HG03175 (cell line): Measurements from ENCODE around the gene TAF8.
A peak's percentile ranks its signal among the peaks of the same experiment; 100 is the strongest.

Experiments
- ATAC-seq: cut with Tn5 transposase; IDR thresholded peaks from one replicate; pipeline ENCODE4 v1.9.1; 2021; ENCODE audit warnings: mild to moderate bottlenecking, moderate library complexity; ENCODE audit not compliant: unreplicated experiment

TAF8 gene

DNA sequence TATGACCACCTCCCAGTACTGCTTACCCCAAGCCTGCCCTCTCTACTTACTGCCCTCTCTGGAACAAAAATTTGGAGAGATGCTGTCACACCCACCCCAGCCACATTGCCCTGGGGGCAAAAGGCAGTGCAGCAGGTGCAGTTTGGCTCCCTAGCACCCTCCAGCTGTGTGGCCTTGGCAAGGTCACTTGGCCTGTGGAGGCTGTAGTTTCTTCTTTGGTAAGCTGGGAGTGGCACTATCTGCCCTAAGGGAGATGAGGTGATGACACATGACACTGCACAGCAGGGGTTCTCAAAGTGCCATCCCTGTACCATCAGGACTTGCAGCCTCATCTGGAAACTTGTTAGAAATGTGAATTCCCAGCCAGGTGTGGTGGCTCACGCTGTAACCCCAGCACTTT is 44.8 kb downstream of the TAF8 start:
- ATAC-seq, result no peak

DNA sequence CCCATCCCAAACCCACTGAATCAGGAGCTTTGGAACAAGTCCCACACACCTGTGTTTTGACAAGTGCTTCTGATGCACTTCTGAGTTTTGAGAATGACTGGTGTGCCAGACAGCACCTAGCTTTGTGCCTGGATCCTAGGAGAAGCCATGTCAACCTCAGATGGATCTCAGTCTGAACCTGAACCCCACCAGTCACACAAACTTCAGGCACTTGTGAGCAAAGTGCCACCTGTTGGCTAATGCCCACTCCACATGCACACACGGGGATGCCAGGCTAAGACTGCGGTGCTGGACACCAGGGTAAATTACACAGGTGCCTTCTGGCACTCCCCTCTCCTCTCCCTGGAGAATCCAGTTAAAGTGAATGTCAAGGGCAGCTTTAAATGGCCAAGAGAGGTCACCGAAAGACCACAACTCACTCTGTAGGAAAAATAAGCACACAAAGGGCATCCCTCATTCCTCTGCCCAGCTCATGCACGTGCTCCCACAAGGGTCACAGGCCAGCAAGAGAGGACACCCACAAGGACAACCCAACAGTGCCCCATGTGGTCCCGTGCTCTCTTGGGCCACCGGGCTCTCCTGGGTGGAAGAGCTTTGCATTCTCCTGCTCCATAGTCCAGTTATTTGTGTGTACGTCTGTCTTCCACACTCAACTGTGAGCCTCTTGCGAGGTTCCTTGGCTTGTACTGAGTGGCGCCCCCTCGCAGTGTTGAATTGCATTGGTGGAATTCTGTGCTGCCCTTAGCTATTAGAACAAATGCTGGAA is 45.6 kb downstream of the TAF8 start:
- ATAC-seq, result no peak

DNA sequence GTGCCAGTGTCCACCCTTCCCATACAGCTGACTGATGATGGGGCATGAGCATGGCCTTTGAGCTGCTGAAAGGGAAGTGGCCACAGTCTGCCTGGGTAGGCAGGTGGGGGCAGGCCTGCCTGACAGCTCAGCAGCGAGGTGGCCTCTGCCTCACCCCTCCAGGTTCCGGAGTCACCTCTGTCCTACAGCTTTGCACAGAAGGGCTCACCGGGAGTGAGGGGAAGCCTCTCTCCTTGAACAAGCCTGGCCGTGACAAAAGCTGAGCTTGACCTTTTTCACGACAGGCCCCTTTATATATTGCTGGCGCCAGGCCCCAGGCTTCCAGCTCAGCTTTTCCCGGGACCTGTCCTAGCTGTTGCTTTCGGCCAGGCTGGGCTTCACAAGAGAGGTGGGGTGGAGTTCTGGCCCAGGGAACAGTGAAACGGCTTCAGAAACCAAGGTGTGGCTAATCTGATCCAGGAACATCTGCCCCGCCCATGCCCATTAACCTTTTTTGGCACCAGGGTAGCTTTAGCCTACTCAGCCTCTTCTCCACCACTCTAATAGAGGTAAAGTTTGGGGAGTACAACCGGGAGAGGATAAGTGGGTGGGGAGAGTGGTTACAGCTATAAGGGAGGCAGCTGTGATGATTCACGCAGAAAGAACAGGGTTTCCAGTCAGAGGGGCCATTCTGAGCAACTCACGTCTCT is 49.2 kb downstream of the TAF8 start:
- ATAC-seq, result no peak

DNA sequence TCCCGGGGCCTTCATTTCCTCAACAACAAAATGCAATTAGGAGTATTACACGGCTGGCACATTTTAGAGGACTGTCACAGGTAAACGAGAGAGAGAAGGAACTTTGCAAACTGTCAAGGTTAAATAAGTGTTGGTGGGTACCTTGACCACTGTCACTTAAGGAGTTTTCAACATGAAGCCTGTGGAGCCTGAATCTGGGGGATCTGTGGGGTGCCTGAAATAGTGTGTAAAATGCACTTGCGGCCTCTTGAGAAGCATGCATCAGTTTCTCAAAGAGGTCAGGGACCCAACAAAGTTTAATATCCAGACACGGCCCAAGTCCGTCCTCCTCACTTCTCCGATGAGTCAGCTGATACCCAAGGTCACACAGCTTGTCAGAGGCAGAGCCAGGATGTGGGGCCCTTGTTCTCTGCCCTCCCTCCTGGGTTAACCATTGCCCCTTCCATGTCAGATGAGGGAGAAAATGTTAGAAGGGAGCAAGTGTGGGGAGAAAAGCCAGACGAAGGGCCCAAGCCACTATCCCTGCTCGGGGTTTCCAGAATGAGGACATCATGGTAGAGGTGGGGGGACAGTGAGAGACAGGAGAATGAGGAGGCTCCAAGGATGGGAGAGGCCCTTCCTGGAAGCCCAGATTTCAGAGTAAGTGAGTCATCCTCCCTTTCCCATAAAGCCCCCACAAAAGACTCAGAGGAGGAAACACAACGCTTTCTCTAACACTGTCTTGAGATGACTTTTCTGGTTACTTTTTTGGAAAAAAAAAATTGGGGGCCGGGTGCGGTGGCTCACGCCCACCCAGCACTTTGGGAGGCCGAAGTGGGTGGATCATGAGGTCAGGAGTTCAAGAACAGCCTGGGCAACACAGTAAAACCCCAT is 49.9 kb downstream of the TAF8 start:
- ATAC-seq, result no peak

DNA sequence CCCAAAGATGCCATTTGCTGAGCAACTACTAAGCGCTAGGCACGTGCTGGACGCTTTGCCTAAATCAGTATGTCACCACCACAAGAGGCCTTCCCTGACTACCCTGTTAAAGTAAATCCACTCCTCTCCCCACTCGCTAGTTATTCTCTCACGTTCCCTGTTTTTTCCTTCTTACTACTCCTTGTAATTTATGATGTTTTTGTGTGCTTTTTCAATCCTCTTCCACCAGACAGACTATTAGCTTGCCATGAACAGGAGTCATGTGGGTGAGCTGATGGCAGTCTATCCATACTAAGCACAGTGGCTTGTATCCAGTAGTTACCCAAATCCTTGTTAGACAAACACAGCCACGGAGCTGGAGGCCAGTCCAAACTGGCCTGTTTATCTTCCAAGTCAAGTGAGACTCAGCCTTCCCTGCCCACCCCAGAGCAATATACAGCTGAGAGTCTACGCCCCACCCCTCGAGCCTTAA is 50.9 kb downstream of the TAF8 start:
- no peak for ATAC-seq

DNA sequence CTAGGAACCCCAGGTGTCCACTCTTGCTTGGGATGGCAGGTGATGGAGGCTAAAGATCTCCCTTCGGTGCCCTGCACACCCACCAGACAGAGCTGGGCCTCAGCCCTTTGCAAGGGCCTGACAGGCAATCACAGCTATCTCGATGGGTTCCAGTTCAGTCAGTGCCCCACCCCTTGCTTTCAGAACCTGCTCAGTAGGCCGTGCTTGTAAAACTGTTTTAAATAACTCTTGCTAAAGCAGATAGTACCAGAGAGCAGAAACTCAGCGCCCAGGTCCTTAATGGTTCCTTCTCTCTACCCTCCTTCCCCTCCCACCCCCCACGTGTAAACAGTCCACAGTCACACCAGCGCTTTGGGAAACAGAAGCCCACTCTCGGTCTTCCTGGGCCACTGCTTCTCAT is 52.9 kb downstream of the TAF8 start:
- ATAC-seq, result no peak

DNA sequence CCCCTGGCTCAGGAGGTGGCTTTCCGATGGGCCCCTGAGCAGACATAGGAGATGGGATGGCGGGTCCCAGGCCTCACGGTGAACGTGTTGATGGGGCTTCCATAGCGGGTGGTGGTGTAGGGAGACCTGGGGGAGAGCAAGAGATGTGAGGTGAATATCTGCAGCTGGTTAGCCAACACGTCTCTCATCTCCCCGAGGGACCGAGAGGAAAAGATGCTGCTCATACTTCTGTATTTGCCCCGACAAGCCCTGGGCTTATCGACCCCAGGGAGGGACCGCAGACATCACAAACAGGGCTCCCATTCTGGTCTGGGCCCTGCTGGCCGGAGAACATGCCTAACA is 53.4 kb downstream of the TAF8 start:
- no peak for ATAC-seq

DNA sequence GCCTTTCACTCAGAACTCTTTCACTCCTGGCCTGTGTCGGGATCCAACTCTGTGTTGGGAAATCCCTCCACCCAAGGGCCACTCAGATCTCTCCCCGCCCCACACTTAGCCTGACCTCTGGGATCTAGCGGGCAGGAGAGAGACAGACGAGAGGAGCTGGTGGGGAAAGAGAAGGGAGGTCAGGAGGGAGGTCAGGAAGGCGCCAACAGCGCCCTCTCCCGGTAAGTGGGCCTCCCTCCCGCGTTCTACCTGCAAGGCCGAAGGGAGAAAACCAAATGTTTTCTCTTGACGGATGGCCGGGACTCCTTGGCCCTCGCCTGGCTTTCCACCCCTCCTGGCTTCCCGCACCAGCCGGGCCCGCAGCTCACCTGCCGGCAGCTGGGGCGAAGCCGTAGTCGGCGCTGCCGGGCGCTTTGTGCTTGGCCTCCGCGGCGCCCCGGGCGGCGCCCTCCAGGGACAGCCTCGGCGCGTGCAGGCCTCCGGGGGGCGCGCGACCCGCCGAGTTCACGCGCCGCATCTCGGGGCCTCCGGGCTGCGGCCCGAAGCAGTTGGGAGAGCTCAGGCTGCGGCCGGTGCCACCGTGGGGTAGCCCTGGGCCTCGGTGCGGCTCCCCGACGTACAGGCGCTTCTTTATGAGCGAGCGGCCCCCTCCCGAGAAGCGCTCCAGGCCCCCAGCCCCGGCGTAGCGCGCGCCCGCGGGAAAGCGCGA is 53.9 kb downstream of the TAF8 start:
- ATAC-seq, result peak; percentile 72

DNA sequence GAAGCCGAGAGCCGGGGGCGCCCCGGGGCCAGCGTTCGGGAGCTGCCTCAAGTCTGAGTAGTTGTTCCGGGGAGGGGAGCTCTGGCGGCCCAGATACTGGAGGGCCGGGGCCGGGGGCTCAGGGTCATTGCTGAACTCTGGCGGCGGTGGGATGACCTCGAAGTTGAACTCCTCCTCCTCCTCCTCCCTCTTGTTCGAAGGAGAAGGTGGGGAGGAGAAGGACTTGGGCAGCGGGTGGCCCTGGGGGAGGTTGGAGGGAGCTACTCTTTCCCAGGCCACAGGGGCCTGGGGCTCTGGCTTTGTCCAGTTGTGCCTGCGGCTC is 54.4 kb downstream of the TAF8 start:
- ATAC-seq, result no peak

DNA sequence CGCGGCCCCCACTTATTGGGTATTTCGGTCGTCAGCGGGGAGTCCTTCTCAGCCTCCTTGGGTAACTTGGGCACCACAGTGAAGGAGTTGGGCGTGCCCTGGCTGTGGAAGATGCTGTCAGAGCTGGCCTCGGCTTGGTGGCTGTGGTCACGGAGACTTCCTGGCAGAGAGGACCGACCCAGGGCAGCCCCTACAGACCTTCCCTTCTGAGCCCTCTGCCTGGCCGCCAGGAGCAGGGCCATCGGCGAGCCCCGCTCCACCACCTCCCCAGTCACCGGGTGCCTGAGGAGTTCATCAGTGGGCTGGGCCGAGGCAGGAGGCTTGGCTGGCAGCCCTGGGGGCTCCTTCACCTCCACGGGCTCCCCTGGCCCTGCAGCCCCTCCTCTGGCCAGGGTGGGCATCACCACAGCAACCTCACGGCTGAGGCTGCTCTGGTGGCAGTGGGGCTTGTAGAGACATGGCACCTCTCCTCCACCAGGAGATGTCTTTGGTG is 54.9 kb downstream of the TAF8 start:
- no peak for ATAC-seq

DNA sequence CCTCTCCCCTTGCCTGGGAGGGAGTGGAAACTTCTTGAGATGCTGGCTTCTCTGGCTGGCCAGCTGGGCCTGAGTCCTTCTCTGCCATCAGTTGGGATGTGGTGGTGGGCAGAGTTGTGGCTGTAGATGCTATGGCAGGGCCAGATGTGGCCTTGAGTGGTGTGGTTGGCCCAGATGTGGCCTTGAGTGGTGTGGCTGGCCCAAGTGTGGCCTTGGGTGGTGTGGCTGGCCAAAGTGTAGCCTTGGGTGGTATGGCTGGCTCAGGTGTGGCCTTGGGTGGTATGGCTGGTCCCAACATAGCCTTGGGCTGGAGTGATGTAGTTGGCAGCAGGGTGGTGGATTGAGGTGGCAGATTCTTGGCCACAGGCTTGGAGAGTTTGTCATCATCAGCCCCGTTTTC is 55.4 kb downstream of the TAF8 start:
- ATAC-seq, result no peak

DNA sequence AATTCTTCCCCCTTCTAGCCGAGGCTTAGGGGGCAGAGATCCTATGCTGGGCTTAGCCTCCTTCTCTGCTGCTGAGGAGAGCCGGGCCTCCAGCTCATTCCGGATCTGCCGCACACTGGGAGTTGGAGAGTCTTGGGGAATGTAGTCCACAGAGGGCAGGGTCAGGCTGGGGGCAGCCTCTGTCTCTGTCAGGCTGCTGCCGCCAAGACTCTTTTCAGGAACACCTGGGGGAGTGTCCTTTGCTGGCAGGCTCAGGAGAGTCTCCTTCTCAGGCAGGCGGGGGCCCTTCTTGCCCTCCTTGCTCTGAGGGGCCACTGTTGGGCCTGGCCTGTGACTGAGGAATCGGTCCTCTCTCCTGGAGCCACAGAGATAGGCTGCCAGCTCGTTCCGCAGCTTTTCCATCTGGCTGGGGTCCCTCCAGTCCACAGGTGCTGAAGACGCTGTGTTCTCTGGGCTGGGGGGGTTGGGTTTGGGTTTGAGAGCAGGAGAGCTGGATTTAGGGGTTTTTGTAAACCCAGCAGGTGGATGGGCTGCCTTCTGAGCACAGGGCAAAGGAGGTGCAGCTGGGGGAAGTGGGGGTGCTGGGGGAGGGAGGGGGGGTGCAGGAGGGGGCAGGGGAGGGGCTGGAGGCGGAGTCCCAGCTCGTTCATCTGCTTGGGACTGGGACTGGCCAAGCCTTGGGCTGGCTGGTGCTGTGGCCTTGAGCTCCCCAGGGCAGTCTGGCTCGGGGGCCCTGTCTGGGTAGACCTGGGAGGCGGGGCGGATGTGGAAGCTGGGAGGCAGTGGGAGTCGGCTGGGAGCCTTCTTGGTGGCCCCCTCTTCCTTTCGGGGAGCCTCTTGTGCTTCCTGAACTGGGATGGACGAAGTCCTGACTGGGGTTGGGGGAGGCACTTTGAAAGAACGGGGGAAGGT is 56.0 kb downstream of the TAF8 start:
- no peak for ATAC-seq

DNA sequence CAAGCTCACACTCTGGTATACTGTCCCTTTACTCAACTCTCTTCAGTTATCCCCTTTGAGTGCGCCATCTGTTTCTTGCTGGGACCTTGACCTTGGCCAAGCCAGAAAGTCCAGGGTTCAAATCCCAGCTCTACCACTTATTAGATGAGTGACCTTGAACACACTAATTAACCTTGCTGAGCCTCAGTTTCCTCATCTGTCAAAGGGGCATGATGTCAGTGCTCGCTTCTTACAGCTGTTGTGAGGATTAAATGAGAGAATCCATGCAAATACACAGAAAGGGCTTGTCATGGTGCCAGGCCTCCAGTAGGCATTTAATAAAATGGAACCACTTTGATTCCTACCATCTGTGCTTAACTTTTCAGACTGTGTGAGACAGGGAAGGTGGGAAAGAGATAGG is 57.7 kb downstream of the TAF8 start:
- no peak for ATAC-seq

DNA sequence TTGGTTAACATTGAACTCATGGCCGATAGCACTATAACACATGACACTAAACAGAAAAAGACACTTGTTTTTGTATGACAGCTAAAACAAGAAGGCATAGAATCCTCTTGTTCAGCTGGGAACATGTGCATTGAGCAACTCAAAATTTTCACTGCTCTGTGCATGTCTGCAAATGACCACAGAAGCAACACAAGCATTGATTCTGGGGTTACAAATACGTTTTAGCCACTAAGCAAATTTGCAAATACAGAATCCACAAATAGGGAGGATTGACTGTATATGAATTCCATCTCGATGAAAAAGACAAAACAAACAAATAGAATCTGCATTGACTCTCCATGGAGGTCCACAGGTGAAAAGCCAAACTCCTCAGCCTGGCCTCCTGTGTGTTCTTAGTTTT is 60.4 kb downstream of the TAF8 start:
- ATAC-seq, result no peak

DNA sequence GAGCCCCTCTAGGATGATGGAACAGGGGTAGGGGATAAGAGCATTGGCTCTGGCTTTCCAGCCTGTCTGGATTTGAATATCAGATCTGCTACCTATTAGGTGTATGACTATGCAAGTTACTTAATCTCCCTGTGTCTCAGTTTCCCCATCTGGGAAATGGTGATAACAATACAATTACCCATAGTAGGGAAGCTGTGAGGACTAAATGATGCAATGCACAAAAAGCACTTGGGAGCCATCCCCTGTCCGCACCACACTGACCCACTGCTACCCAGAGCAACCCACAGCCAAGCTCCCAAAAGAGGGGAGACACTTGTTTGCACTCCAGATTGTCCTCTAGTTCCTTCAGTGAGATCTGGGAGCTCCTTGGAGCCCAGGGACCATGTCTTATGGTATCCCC is 62.0 kb downstream of the TAF8 start:
- ATAC-seq, result no peak

DNA sequence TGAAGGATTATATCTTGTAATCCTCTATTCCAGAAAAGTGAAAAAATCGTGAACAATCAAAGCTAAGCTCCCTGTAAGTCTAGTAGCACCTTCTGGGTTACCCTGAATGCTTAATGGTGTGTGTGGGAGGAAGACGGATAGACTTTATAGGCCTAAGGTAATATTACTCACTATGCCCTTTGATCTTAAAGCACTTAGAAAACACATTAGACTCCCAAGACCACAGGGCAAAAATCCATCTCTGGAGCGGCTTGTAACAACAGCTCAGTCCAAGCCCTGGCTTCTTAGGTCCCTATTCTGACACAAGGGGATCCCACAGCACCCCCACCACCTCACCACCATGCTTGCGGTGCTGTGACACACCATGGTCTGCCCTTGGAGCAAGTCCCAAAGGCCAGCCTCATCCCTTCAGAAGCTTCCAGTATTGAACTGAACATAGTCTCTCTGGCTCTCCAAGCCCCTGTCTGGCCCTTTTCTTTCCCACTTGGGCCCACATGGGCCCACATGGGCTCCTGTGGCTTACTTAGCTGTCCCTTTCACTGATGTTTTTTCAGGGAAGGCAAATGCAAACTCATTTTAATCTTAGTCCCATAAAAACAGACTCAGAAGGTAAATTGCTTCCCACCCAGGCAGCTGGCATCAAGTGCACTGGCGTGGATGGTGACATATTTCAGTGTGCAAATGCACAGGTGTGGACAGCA is 63.8 kb downstream of the TAF8 start:
- ATAC-seq, result no peak

DNA sequence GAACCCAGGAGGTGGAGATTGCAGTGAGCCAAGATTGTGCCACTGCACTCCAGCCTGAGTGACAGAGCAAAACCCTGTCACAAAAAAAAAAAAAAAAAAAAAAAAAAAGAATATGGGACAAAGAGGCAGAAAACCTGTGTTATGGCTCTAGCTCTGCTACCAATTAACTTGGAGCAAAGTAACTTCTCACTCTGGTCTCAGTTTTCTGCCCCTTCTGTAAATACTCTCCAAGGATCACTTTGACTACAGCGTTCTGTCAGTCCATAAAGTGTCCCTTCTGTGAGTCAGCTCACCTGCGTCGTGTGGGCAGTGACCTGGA is 67.5 kb downstream of the TAF8 start:
- ATAC-seq, result no peak

DNA sequence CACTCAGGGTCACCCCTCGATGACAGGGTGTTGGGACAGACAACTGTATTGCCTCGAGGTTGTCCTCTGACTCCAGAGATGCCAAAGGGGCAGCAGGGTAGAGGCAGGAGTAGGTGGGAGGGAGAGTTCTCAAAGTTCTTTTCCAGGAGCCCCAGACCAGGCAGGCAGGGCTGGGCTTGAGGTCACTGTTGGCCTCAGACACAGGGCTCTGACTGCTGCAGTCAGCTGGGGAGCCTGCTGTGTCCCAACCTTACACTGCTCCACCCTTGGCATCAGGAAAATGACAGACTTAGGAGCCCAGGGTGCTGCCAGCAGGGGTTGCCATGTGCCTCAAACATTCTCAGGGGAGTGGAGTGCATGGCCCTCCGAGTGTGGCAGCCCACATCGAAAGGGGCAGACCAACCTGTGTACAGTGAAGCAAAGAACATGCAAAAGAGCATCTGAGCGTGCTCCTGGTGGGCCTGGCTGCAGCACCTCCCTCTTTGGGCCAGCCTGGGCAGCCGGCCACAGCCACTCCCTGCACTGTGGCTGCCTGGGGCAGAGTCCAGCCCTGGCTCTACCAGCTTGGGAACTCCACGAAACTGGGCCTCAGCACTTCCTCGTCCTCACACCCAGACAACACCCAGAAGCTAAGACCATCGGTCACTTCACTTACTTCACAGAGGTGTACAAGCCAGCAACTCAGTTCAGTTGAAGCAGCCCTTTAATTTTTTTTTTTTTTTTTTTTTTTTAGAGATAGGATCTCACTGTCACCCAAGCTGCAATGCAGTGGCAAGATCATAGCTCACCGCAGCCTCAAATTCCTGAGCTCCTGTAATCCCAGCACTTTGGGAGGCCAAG is 68.1 kb downstream of the TAF8 start:
- ATAC-seq, result no peak
